Astrocyte of the spinal cord (primary cell): ENCODE data around the gene ZNF554.

ENCODE experiments used
- DNase-seq: peaks from one replicate; pipeline ENCODE4 v3.0.0; 2011; ENCODE audit warnings: low read depth, low spot score
- H3K4me3 ChIP-seq: 2 replicates; pipeline ENCODE4 v1.5.1; 2011; ENCODE audit warnings: low read depth, mild to moderate bottlenecking, low read length, moderate library complexity
- CTCF ChIP-seq: IDR thresholded peaks from 2 replicates; pipeline ENCODE4 v1.5.1; 2012; ENCODE audit warnings: low read depth, mild to moderate bottlenecking, low read length, inconsistent platforms
- in situ Hi-C: cut with HindIII; loops from 2 replicates; pipeline ENCODE4 v1.10.0; 2017; ENCODE audit warnings: low sequenced_read_pairs

The ZNF554 gene

GRCh38 chr19:2811735-2812413 is 7.8 kb upstream of the ZNF554 start:
- in situ Hi-C loops = no loop called here
- DNase-seq = no peak
- no peak for TF ChIP-seq CTCF
- no peak overlapping the region for H3K4me3 ChIP-seq

- TF ChIP-seq CTCF = no peak
- in situ Hi-C loops = no loop called here
- no peak overlapping the region for H3K4me3 ChIP-seq
Measured at GRCh38 chr19:2812414-2813234, 7.0 kb upstream of the ZNF554 start.

GRCh38 chr19:2813235-2814160 is 6.2 kb upstream of the ZNF554 start:
- TF ChIP-seq CTCF = no peak
- in situ Hi-C loops = no loop called here
- H3K4me3 ChIP-seq = no peak overlapping the region
- DNase-seq = no peak

More at GRCh38 chr19:2812414-2813234, 7.0 kb upstream of the ZNF554 start:
- no peak for DNase-seq

GRCh38 chr19:2814426-2814825 is 5.2 kb upstream of the ZNF554 start:
- no peak for DNase-seq
- H3K4me3 ChIP-seq = no peak overlapping the region
- no peak for TF ChIP-seq CTCF
- in situ Hi-C loops = no loop called here

- no peak for DNase-seq
- TF ChIP-seq CTCF = no peak
- in situ Hi-C loops = no loop called here
- no peak overlapping the region for H3K4me3 ChIP-seq
Measured at GRCh38 chr19:2815191-2815614, 4.5 kb upstream of the ZNF554 start.

GRCh38 chr19:2815923-2816322 is 3.7 kb upstream of the ZNF554 start:
- no peak for TF ChIP-seq CTCF
- no peak for DNase-seq
- in situ Hi-C loops = no loop called here
- no peak overlapping the region for H3K4me3 ChIP-seq
